Measurements from ENCODE around the gene TMEM145.

DNA sequence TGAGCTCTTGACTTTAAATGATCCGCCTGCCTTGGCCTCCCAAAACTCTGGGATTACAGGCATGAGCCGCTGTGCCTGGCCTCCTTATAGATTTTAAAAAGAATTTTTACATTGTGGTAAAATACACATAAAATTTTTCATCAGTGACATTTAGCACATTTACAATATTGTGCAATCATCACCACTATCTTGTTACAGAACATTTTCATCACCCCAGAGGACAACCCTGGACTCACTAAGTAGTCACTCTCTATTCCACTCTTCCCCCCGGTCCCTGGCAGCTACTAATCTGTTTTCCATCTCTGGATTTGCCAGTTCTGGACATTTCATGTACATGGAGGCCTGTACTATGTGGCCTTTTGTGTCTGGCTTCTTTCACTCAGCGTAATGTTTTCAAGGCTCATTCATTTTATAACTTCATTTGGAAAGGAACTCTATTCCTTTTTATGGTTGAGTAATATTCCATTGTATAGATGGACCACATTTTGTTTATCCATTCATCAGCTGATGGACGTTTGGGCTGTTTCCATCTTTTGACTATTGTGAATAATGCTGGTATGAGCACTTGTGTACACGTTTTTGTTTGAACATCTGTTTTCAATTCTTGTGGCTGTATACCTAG is 32.2 kb downstream of the TMEM145 start:
- TF ChIP-seq CTCF (IDR thresholded peaks at IDR 0.05 in 4 of 5, conservative IDR thresholded peaks at IDR 0.05 in 1 of 5) (no peak), POLR2A (IDR thresholded peaks at IDR 0.05) (no peak)
